B cell (primary cell): ENCODE results near the gene CD300LB.

Source experiments
- CTCF ChIP-seq: fragments of 200-600 bp; IDR thresholded peaks from one replicate; pipeline ENCODE4 v1.8.0; 2022; ENCODE audit warnings: antibody characterized with exemption, mild to moderate bottlenecking
- EZH2 ChIP-seq: IDR thresholded peaks from 2 replicates; pipeline ENCODE4 v1.6.1; 2012; ENCODE audit warnings: borderline replicate concordance, low read depth, mild to moderate bottlenecking, moderate library complexity, low read length; ENCODE audit not compliant: insufficient read depth, poor library complexity, severe bottlenecking

DNA sequence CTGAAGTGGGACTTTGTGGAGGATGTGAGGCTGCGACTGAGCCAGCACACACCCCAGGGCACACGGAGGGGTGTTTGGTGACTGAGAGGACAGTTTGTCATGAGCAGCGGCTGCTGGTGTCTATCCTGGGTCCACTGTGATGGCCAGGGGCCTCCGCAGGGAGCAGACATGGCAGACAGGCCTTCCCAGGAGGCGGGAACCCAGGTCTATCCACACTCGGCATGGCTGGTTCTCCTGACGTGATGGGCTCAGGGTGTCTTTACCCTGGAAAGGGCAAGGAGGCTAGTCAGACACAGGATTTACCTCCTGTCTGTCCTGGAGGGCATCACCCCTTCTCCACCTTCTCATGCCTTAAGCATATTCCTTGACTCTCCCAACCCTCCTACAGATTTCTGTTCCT, 15.3 kb upstream of the CD300LB start:
- TF ChIP-seq CTCF (no peak), EZH2 (no peak)
